GM23248 (cell line): Measurements from ENCODE around the gene CASK.

ENCODE experiments used
- EZH2 ChIP-seq: fragments of 200-600 bp; sonication (generic); IDR thresholded peaks from 2 replicates; pipeline ENCODE4 v1.6.1; 2018; ENCODE audit warnings: antibody characterized with exemption, mild to moderate bottlenecking; ENCODE audit not compliant: insufficient read depth, poor library complexity, severe bottlenecking
- EZH2phosphoT487 ChIP-seq: fragments of 200-600 bp; sonication (generic); IDR thresholded peaks from 2 replicates; pipeline ENCODE4 v1.6.1; 2018; ENCODE audit warnings: antibody characterized with exemption, moderate library complexity, mild to moderate bottlenecking, low read depth; ENCODE audit not compliant: insufficient read depth

- TF ChIP-seq EZH2 = no peak
- no peak for TF ChIP-seq EZH2phosphoT487
Measured at GRCh38 chrX:41558531-41558930, 364.8 kb downstream of the CASK start.
